HT1080 (cell line): Measurements from ENCODE around the gene UNC119B. TPM values are rescaled to one million over a fixed set of nuclear protein-coding genes. Genes with fewer than 3 reads are reported as not detected.

Source experiments
- DNase-seq: peaks from one replicate; pipeline ENCODE4 v3.0.0-alpha.2; 2015; ENCODE audit warnings: low read depth
- total RNA-seq: library from RNA; depleted of rRNA; stranded (reverse); fragments of >200 nt; shearing (Covaris generic); gene quantifications from 2 replicates; pipeline ENCODE4 v1.2.3, GENCODE V29; 2014

Gene UNC119B
- total RNA-seq, 1 experiment from 2014 or later = 11.1 TPM

GRCh38 chr12:120739031-120739762 lies 28.9 kb downstream of the UNC119B start:
- DNase-seq = no peak

- no peak for DNase-seq
Observed at GRCh38 chr12:120739821-120740613, 29.8 kb downstream of the UNC119B start.

- DNase-seq = no peak
Observed at GRCh38 chr12:120740871-120741270, 30.6 kb downstream of the UNC119B start.

- DNase-seq = no peak
Observed at GRCh38 chr12:120741476-120742421, 31.5 kb downstream of the UNC119B start.

- DNase-seq = no peak
Observed at GRCh38 chr12:120744922-120745493, 34.8 kb downstream of the UNC119B start.

GRCh38 chr12:120748242-120748641 lies 38.0 kb downstream of the UNC119B start:
- DNase-seq = no peak

- DNase-seq = no peak
Observed at GRCh38 chr12:120749256-120749655, 39.0 kb downstream of the UNC119B start.

GRCh38 chr12:120750806-120751205 lies 40.5 kb downstream of the UNC119B start:
- no peak for DNase-seq

GRCh38 chr12:120751389-120751788 lies 41.1 kb downstream of the UNC119B start:
- no peak for DNase-seq

- DNase-seq = no peak
Observed at GRCh38 chr12:120754792-120755191, 44.5 kb downstream of the UNC119B start.

- DNase-seq = no peak
Observed at GRCh38 chr12:120755269-120755668, 45.0 kb downstream of the UNC119B start.

GRCh38 chr12:120757226-120757742 lies 47.0 kb downstream of the UNC119B start:
- no peak for DNase-seq

GRCh38 chr12:120757949-120758348 lies 47.7 kb downstream of the UNC119B start:
- no peak for DNase-seq

GRCh38 chr12:120758798-120759590 lies 48.7 kb downstream of the UNC119B start:
- DNase-seq = no peak

- no peak for DNase-seq
Observed at GRCh38 chr12:120759591-120760348, 49.5 kb downstream of the UNC119B start.

- DNase-seq = no peak
Observed at GRCh38 chr12:120760349-120761254, 50.3 kb downstream of the UNC119B start.

GRCh38 chr12:120761519-120761934 lies 51.3 kb downstream of the UNC119B start:
- no peak for DNase-seq

GRCh38 chr12:120762086-120762485 lies 51.8 kb downstream of the UNC119B start:
- DNase-seq = no peak
